IMR-90 (cell line): ENCODE data around the gene ATF4. TPM values are rescaled to one million over a fixed set of nuclear protein-coding genes. Genes with fewer than 3 reads are reported as not detected.

Experiments used
- CTCF ChIP-seq: conservative IDR thresholded peaks from 2 replicates; pipeline ENCODE4 v1.5.1; 2012; ENCODE audit warnings: mild to moderate bottlenecking, low read depth, low read length, improper control_type of control experiment
- MAZ ChIP-seq: IDR thresholded peaks from 2 replicates; pipeline ENCODE4 v1.6.1; 2012; ENCODE audit warnings: low read depth, mild to moderate bottlenecking, low read length, improper control_type of control experiment, moderate library complexity, borderline replicate concordance
- MXI1 ChIP-seq: IDR thresholded peaks from 2 replicates; pipeline ENCODE4 v1.6.1; 2012; ENCODE audit warnings: low read depth, mild to moderate bottlenecking, low read length, moderate library complexity, borderline replicate concordance
- polyA plus RNA-seq, 3 experiments: library from polyadenylated mRNA; depleted of rRNA; stranded (reverse); fragments of >200 nt; gene quantifications; 2 replicates each; pipeline ENCODE4 v1.2.3, GENCODE V29; 2012; ENCODE audit warnings: low replicate concordance in 1 of 3
- total RNA-seq: library from RNA; depleted of rRNA; stranded (reverse); fragments of >200 nt; gene quantifications from 2 replicates; pipeline ENCODE4 v1.2.3, GENCODE V29; 2012

ATF4 gene
- total and polyA plus RNA-seq, 2 of the 4 experiments (the other 2 are of a cell fraction), result 148 to 662 TPM

GRCh38 chr22:39520226-39521105 lies at the start of gene ATF4 (continued):
- TF ChIP-seq CTCF (no peak), MAZ (peak; percentile 51; the same call in 1 of the 2 replicates), MXI1 (peak; percentile 69; the same call in 1 of the 2 replicates)
